HG03558 (cell line): ENCODE measurements around the gene MTFP1.
"Not testable (repeated sequence)": the region's sequence is repeated elsewhere in the genome, so short reads cannot be mapped to it uniquely, and the experiment has no call there.

Experiments used
- ATAC-seq: cut with Tn5 transposase; IDR thresholded peaks from one replicate; pipeline ENCODE4 v1.9.1; 2021; ENCODE audit warnings: moderate number of reproducible peaks; ENCODE audit not compliant: unreplicated experiment; ENCODE audit errors: extremely low read depth

MTFP1 gene

GRCh38 chr22:30401024-30401423, 24.5 kb upstream of the MTFP1 start:
- ATAC-seq: not testable (repeated sequence)

GRCh38 chr22:30402028-30402765, 23.4 kb upstream of the MTFP1 start:
- ATAC-seq: no peak

- ATAC-seq: not testable (repeated sequence)
Observed at GRCh38 chr22:30402766-30403104, 22.8 kb upstream of the MTFP1 start.

GRCh38 chr22:30404307-30404706, 21.3 kb upstream of the MTFP1 start:
- ATAC-seq: no peak

- no peak for ATAC-seq
Observed at GRCh38 chr22:30405731-30406130, 19.8 kb upstream of the MTFP1 start.

- ATAC-seq: no peak
Observed at GRCh38 chr22:30406400-30406799, 19.2 kb upstream of the MTFP1 start.

- no peak for ATAC-seq
Observed at GRCh38 chr22:30408388-30409102, 17.0 kb upstream of the MTFP1 start.

- no peak for ATAC-seq
Observed at GRCh38 chr22:30411780-30412179, 13.8 kb upstream of the MTFP1 start.

GRCh38 chr22:30413001-30413400, 12.6 kb upstream of the MTFP1 start:
- no peak for ATAC-seq

- no peak for ATAC-seq
Observed at GRCh38 chr22:30413745-30414524, 11.6 kb upstream of the MTFP1 start.

- ATAC-seq: no peak
Observed at GRCh38 chr22:30414525-30415047, 11.0 kb upstream of the MTFP1 start.

GRCh38 chr22:30416403-30416802, 9.2 kb upstream of the MTFP1 start:
- ATAC-seq: no peak

- ATAC-seq: no peak
Observed at GRCh38 chr22:30416837-30417236, 8.7 kb upstream of the MTFP1 start.

- no peak for ATAC-seq
Observed at GRCh38 chr22:30420347-30421125, 5.0 kb upstream of the MTFP1 start.

GRCh38 chr22:30421695-30422480, 3.7 kb upstream of the MTFP1 start:
- ATAC-seq: no peak

GRCh38 chr22:30422481-30423300, 2.9 kb upstream of the MTFP1 start:
- no peak for ATAC-seq

GRCh38 chr22:30423301-30423958, 2.1 kb upstream of the MTFP1 start:
- ATAC-seq: no peak

- peak; percentile 61 for ATAC-seq
Observed at GRCh38 chr22:30423959-30424533, 1.5 kb upstream of the MTFP1 start.
